Cerebellar nuclear complex (tissue), 1 donor: ENCODE results near the gene ARTN.

Source experiments
- DNase-seq, 2 experiments: peaks; one replicate each; lab custom pipeline; 2025; lab: John Stamatoyannopoulos, UW

Gene ARTN

GRCh38 chr1:43985984-43986595, 52.5 kb downstream of the ARTN start:
- no peak for DNase-seq

DNA sequence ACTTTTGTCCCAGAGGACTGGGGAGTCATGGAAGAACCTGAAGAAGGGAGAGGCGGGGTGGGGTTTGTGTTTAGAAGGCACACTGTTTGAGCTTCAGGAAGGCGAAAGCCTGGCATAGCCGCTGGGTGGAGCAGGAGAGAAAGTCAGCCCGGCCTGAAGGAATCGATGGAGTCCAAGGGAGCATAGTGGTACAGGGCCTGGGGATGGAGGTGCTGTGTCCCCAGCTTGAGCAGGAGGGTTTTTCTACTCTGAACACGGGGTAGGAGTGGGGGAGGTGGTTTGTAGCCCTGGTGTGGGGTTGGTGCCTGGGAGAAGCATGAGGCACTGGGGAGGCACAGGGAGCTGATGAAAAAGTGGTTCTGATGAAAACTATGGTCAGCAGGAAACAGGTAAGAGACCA, 53.1 kb downstream of the ARTN start:
- no peak for DNase-seq
